Neural cell (in vitro differentiated cells): ENCODE data around the gene CPEB3.

Experiments
- EP300 ChIP-seq: fragments of 450-650 bp; conservative IDR thresholded peaks from 2 replicates; pipeline ENCODE4 v1.6.1; 2014; ENCODE audit warnings: antibody characterized with exemption, mild to moderate bottlenecking, moderate library complexity; ENCODE audit not compliant: poor library complexity, severe bottlenecking
- EZH2 ChIP-seq: fragments of 200-600, 300-800 bp; shearing (Covaris generic), sonication (generic); IDR thresholded peaks from 2 replicates; pipeline ENCODE4 v1.6.1; 2014; ENCODE audit warnings: antibody characterized with exemption, low read length, borderline replicate concordance, mild to moderate bottlenecking; ENCODE audit not compliant: insufficient read depth, poor library complexity, severe bottlenecking
- MXI1 ChIP-seq: fragments of 450-650 bp; conservative IDR thresholded peaks from 2 replicates; pipeline ENCODE4 v1.6.1; 2014; ENCODE audit warnings: antibody characterized with exemption, mild to moderate bottlenecking; ENCODE audit not compliant: poor library complexity, severe bottlenecking
- POLR2AphosphoS5 ChIP-seq: IDR thresholded peaks from 2 replicates; pipeline ENCODE4 v1.6.1; 2012
- RAD21 ChIP-seq: fragments of 450-650 bp; conservative IDR thresholded peaks from 2 replicates; pipeline ENCODE4 v1.6.1; 2014; ENCODE audit warnings: antibody characterized with exemption, mild to moderate bottlenecking, moderate library complexity
- TAF1 ChIP-seq: IDR thresholded peaks from 2 replicates; pipeline ENCODE4 v1.6.1; 2012; ENCODE audit warnings: low read depth
- TF ChIP-seq, protein P1 (sequence below): fragments of 450-650 bp; IDR thresholded peaks from 2 replicates; pipeline ENCODE4 v1.5.1; 2014; ENCODE audit warnings: antibody characterized with exemption, mild to moderate bottlenecking, moderate library complexity; ENCODE audit not compliant: poor library complexity, severe bottlenecking
- TF ChIP-seq, protein P2 (sequence below): IDR thresholded peaks from 2 replicates; pipeline ENCODE4 v1.6.1; 2012; ENCODE audit warnings: borderline replicate concordance

DNA sequence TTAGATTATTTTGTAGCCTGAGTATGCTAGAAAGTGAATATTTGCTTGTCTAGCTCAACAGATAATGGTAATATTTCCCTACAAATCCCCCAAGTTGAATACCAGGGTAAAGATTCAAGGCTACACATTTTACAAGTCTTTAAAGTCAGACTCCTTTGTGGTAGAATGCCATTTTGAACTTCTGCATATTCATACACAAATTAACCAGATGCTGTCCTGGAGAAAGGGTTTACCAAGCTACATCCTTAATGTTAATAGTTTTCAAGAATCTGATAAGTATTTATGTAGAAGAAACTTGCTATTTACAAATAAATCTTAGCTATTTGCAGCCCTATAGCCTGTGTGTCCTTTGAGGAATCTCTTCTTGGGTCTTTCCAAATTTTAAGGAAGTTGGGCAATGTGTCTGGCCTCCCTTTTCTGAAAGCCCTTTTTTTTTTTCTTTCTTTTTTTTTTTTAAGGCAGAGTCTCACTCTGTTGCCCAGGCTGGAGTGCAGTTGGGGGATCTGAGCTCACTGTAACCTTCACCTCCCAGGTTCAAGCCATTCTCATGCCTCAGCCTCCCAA is 82.6 kb downstream of the CPEB3 start:
- TF ChIP-seq, protein P1, sequence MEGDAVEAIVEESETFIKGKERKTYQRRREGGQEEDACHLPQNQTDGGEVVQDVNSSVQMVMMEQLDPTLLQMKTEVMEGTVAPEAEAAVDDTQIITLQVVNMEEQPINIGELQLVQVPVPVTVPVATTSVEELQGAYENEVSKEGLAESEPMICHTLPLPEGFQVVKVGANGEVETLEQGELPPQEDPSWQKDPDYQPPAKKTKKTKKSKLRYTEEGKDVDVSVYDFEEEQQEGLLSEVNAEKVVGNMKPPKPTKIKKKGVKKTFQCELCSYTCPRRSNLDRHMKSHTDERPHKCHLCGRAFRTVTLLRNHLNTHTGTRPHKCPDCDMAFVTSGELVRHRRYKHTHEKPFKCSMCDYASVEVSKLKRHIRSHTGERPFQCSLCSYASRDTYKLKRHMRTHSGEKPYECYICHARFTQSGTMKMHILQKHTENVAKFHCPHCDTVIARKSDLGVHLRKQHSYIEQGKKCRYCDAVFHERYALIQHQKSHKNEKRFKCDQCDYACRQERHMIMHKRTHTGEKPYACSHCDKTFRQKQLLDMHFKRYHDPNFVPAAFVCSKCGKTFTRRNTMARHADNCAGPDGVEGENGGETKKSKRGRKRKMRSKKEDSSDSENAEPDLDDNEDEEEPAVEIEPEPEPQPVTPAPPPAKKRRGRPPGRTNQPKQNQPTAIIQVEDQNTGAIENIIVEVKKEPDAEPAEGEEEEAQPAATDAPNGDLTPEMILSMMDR, result no peak
- TF ChIP-seq EZH2 (no peak), MXI1 (no peak), TAF1 (no peak), EP300 (no peak), POLR2AphosphoS5 (no peak), RAD21 (no peak)
- TF ChIP-seq, protein P2, sequence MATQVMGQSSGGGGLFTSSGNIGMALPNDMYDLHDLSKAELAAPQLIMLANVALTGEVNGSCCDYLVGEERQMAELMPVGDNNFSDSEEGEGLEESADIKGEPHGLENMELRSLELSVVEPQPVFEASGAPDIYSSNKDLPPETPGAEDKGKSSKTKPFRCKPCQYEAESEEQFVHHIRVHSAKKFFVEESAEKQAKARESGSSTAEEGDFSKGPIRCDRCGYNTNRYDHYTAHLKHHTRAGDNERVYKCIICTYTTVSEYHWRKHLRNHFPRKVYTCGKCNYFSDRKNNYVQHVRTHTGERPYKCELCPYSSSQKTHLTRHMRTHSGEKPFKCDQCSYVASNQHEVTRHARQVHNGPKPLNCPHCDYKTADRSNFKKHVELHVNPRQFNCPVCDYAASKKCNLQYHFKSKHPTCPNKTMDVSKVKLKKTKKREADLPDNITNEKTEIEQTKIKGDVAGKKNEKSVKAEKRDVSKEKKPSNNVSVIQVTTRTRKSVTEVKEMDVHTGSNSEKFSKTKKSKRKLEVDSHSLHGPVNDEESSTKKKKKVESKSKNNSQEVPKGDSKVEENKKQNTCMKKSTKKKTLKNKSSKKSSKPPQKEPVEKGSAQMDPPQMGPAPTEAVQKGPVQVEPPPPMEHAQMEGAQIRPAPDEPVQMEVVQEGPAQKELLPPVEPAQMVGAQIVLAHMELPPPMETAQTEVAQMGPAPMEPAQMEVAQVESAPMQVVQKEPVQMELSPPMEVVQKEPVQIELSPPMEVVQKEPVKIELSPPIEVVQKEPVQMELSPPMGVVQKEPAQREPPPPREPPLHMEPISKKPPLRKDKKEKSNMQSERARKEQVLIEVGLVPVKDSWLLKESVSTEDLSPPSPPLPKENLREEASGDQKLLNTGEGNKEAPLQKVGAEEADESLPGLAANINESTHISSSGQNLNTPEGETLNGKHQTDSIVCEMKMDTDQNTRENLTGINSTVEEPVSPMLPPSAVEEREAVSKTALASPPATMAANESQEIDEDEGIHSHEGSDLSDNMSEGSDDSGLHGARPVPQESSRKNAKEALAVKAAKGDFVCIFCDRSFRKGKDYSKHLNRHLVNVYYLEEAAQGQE, result no peak
